Hematopoietic multipotent progenitor cell treated with erythropoietin and hydrocortisone succinate and interleukin-3 and kit ligand, for 8 days (in vitro differentiated cells): ENCODE measurements around the gene MGLL.

Experiments
- DNase-seq: peaks from one replicate; pipeline ENCODE4 v3.0.0-alpha.2; 2015

MGLL gene

DNA sequence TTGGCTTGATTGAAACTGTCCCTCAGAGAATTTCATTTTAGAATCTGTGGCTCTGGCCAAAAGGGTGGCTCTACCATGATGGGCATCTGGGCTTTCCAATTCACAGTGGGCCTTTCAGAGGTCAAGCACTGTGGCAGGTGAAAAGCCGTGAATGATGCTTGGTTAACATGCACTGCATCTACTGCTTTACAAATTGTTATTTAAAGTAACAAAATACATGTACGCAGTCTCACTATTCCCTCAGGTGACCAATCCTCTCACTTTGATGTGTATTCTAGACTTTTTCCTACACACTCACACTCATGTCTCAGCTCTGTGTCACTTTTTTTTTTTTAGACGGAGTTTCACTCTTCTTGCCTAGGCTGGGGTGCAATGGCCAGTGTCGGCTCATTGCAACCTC, 70.5 kb downstream of the MGLL start:
- no peak for DNase-seq

DNA sequence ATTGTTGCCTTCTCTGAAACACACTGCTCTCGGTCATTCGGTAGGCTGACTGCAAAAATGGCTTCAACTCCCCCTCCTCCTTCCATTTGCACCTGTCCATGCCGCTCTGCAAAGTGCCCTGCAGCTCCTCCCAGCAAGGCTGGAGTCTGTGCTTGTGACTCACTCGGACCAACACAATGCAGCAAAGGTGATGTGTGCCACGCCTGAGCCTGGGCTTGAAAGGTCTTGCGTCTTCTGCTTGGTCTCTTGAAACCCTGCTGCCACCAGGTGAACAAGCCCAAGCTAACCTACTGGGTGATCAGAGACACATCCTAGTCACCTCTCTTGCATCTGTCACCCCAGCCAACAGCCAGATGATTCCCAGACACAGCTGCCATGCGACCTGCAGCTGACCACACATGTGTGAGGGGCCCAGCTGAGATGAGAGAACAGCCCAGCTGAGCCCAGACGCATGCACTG, 71.1 kb downstream of the MGLL start:
- DNase-seq = no peak

DNA sequence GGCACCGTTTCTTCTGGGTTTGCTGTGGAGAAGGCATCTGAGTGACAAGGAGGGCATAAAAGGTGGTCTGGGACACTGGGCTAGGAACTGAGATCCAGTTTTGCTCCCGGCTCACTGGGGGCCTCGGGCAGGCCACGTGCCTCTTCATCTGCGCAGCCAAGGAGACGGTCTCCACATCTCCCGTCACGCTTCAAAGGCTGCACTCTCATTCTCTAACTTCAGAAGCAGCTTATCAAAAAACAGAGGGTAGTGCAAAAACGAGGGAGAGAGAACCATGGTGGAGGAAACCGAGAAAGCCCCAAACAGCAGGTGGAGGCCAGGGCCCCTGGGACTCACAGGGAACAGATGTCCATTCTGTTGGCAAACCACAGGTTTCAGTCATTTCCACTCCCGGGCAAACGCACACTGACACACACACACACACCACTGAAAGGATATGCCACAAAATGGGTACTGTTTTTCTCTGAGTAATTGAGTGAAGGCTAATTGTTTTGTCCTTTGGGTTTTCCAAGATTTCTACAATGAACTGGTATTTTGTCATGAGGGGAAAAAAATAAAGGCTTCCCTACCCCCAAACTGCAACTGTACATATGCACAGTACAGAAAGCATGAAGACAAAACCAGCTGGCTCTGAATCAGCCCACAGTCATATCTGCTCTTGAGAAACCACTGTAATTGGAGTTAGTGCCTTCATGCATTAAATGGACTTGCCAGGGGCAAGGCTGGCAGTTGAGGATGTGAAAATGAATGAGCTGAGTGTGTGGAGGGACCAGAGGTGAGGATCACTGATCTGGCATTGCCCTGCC, 71.9 kb downstream of the MGLL start:
- DNase-seq = no peak

DNA sequence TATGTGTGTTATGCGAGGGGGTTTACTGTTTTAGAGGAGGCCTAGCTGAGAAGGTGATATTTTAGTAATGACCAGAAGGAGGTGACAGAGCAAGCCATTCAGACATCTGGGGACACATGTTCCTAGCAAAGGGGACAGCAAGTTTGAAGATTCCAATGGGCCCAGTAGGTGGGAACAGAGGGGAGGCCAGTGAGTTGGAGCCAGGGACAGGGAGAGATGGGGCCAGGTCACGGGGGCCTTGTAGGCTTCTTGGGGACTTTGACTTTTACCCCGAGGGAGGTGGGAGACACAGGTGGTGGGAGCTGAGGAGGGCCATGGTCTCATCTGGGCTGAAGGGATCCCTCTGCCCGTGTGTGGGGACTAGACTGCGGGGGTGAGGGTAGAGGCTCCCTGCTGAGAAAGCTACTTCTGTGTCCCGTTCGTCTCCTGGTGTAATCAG, 72.5 kb downstream of the MGLL start:
- peak; percentile 65 for DNase-seq

DNA sequence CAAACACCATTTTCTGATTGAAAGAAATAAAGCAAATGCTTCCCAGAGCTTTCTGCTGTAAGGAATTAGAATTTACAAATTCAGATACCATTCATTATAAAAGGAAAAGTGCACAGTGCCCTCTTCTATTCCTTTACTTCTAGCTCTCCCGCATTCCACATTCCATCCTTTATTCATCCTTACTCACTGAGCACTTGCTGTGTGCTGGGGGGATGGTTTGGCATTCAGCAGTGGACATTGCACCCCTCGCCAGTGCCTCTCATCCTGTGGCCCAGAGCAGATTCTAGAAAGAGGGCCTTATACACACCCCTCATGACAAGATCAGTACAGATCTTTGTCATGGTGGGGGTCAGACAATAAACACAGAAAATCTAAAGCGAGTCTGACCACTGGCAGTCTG, 73.0 kb downstream of the MGLL start:
- no peak for DNase-seq

DNA sequence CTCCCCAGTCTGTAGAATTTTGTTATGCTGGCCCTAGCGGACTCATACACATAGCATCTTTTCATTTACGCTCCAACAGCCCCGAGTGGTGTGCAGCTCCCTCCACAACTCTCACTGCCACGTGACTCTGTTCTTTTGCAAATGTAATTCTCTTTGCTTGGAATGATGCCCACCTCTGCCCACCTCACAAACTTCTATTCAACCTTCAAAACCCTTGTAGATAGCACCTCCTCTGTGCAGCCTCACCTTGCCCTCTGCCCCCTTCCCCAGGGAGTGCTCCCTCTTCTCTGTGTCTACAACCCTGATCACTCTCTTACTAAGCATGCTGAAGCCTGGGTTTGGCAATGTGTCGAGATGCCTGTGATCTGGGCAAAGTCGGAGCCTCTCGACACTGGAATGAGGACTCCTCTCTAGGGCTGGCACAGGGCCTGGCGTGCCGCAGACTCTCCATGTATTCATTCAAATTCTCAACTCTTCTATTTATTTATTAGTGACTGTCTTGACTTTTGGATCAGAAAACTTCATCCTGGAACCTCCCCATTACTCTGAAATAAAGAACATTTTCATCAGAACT, 73.5 kb downstream of the MGLL start:
- no peak for DNase-seq

DNA sequence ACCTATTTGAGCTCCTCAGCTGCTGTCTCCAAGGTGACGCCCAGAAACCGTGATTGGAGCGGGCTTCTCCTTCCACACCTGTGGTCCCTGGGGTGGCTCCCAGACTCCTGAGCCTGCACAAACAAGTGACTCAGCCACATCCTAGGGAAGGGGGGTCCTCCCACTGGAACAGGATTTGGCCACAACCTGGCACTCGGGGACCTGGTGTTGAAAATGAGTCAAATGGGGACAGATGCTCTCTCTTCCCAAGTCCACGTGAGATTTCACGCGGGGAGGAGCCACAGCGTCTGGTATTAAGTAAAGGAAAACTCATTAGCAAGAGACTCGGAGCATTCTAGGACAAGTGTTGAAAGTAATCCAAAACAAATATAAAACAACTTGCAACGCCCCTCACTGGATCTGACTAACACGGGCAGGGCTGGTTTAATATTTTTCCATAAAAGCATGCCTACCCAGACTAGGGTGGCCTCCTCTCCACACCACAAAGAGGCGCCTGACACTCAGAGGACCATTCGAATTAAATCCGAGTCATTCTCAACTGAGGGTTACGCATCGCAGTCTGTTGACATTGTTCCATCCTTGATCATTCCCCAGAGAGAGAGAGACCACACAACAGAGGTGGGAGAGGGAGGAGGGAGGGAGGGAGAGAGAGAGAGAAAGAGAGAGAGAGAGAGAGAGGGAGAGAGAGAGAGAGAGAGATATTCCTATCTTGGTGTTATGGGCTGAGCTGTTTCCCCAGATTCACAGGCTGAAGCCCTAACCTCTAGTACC, 74.4 kb downstream of the MGLL start:
- DNase-seq = no peak

DNA sequence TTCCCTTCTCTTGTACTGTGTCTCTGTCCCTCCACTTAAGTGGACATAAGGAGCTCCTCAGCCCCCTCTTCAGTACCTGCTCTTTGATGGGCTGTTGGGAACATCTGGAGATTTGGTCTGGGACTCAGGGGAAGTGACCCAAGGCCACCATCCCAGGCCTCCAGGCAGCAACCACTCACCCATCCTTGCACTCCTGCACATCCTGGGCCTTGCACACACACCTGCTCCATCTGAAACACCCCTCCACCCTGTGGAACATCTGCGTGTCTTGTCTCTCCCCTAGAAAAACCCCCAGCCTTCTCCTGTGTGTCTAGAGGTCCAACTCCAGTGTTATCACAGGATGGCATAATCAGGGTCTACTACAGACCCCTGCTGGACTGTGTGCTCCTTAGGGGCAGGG, 75.2 kb downstream of the MGLL start:
- no peak for DNase-seq

DNA sequence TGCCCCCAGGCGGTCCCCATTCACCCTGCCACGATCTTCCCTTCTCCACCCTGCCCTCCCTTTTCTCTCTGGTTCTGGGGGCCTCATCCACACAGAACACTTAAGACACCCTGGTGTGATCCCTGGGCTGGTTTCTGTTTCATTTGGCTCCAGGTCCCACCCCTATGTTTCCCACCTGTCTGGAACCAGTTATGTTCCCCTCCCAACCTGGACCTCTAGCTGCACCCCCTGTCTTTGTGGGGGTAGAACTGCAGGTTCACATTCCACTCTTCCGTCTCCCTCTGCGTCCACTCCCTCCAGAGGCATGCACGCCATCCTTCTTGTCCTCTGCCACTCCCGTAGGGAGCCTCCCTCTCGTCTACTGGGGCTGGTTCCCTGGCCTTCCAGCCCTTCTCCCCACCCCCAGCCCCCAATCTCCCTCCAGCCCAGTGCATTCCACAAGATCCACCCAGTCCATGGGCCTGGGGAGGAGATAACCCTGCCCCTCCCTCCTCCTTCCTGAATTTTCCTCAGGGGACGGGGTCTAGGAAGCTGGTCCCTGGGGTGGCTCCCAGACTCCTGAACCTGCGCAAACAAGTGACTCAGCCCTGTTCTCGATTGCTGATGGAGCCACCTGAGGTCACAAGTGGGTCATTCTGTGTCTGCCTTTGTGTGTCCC, 75.8 kb downstream of the MGLL start:
- DNase-seq = no peak

DNA sequence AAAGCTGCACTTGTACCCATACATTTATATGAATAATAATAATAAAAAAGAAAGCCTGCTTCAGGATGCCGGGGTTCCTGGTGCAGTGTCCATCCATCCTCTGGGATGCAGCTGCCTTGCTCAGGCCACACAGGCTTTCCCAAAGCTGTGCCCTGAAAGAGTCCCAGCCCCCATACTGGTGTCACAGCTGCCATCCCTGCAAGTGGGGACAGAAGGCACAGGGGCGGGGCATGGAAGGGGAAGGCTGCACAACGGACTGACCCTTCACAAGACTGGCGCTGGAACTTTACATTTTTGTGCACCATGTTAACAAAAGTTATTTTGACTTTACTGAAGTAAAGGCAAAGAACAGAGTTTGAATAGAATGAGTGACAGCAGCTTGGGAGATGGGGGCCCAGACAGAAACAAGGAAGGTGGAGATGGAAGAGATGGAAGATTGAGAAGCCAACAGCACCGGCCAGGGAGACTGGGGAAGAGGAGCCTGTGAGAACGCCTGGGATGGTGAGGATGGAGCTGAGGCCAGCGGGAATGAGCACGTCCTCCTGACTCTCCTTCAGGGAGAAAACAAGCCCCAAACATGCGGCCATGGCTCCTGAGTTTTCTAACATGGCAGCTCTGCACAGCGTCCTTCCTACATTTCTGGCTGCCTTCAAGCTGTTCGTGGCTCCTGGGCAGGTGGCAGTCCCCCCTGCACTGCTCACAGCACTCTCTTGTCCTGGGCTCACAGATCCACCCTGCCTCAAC, 76.5 kb downstream of the MGLL start:
- DNase-seq = no peak

DNA sequence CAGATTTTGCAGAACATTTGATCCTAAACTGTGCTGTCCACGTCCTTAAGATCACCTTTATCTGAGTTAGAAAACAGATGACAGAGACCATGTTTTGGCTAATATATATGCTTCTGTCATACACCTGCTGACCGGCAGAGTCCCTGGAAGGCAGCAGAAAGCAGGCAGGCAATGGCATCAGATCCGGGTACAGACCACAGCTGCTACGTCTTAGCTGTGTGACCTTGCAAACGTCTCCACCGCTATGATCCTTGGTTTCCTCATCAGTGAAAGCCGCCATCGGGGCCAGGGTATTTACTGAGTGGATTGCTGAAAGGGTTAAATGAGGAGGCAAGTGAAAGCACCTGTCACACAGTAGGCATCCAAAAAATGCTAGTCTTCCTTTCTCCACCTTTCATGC, 77.4 kb downstream of the MGLL start:
- no peak for DNase-seq

DNA sequence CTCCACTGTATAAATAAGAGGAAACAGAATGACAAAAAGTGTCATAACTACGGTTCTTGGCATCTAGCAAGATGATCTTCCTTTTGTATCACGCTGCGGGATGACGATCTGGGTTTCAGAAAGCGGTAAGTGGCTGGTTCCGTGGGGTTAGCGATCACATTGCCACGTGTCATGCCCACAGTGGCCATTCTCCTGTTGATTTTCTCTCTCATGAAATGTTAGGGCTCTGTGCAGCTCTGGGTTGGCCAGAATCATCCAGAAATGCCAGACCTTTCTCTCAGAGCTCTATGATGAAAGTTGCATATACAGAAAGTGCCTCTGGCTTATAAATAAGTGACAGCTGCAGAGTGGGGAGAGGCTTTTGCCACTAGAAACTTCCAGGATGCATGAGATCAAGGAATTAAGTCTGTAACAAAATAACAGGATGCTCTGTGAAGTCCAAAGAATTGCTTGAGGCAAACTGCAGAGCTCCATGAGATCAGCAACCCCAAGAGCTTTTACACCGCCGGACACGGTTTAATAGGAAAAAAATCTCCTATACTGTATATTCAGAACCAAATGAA, 78.0 kb downstream of the MGLL start:
- DNase-seq = no peak

DNA sequence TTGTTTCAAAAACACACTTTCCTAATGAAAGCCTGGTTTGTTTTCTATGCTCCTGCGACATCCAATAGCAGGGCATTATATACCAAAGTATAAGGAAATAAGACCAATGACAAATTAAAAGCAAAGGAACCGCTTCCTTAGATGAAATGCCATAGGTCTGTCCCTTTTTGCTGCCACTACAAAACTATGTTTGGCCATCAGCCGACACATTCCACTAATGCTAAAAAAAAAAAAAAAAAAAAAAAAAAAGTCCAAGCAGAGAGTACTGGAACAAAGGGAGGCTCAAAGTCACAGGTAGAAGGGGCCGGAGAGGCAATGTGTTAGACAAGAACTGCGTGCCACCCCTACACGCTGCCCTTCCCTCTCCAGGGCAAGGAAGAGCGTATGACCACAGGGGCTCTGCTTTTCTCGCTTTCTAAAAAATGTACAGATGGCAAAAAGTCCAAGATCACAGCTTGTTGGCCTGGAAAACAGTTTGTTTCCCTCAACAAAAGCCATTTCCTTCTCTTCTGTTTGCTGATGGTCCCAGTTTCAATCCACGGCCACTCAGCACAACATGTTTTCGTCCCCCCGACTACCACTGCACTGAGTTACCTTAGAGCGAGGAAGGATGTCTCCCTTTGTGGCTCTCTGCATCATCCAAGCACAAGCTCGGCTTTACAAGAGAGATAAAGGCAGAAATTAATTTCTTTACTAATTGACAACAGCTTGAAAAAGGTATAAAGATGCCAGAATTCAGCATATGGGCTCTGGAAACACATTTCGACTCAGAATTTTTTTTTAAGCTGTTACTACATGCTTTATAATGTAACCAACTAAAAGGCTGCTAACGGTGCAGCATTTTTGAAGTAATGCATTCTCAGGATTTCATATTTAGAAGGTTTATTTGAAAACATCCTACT, 78.7 kb downstream of the MGLL start:
- no peak for DNase-seq

DNA sequence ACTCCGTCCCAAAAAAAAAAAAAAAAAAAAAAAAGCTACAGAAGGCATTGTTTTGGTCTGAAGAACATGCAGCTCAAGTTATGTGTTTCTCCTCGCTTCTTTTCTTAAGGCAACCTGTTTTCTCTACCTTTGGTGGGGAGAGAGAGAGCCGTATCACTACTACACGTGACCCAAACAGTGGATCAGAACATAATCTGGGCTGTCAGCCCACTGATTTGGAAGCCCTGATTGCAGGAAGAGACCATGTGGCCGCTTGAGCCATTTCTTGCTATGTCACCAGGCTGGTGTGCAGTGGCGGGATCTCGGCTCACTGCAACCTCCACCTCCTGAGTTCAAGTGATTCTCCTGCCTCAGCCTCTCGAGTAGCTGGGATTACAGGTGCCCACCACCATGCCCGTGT, 79.7 kb downstream of the MGLL start:
- DNase-seq = no peak

DNA sequence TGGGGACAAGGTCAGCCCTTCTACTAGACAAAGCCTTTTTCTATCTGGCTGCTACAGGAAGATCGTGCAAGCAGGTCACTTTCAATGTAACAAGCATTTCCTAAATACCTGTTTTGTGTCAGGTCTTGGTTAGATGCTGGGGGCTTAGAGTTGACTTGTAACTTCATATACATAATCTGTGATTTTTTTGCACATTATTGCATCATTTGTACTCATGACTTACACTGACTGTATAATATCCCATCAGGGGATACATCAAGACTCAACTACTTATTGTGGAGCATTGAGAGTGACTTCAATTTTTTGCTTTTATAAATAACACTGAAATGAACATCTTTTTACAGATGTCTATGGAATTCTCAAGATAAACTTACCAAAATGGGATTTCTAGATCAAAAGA, 80.6 kb downstream of the MGLL start:
- DNase-seq = no peak

DNA sequence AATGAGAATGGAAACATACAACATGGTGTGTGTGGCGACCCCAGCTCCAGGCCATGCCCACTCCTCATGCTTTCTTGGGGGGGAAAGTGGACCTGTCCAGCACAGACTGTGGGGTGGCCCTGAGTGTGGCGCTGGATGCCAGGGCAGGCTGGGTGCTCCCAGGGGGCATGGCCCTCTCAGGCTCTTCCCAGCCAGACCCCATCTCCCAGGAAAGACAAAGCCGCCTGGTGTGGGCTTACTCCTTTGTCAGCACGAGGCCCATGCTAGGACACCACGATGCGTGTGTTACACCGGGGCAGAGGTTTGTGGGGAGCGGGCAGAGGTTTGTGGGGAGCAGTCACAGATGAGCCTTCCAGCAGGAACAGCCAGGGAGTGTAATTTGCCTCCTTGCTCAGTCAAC, 81.1 kb downstream of the MGLL start:
- DNase-seq = no peak

DNA sequence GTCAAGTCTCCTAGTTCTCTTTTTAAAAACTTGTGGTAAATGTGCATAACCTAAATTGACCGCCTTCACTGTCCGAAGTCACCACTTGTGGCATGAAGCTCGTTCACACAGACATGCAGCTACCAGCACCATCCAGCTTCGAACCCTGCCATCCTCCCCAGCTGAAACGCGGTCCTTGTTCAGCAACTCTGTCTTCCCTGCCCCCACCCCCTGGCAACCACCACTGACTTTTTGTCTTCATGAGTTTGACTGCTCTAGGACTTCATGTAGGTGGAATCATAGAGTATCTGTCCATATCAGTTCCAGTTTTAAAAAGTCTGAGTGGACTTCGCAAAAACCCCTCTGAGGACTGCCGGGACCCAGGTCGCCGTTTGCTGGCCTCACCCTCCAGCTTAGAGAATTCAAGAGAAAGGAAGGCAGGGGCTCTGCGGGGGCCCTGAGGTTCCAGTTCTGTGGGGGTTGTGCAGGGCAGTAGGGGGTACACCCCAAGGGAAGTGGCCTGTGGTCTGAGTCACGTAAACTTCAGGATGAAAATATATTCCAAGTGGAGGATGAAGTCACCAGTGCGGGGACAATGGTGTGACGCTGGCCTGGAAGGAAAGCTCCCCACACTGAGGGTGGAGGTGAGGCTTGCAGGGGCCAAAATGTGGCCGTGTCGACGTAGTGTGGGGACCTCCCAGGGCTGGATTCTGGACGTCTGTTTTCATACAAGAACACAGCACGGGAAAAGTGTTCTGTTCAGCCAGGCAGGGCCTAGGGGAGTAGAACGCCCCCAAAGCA, 82.0 kb downstream of the MGLL start:
- no peak for DNase-seq

DNA sequence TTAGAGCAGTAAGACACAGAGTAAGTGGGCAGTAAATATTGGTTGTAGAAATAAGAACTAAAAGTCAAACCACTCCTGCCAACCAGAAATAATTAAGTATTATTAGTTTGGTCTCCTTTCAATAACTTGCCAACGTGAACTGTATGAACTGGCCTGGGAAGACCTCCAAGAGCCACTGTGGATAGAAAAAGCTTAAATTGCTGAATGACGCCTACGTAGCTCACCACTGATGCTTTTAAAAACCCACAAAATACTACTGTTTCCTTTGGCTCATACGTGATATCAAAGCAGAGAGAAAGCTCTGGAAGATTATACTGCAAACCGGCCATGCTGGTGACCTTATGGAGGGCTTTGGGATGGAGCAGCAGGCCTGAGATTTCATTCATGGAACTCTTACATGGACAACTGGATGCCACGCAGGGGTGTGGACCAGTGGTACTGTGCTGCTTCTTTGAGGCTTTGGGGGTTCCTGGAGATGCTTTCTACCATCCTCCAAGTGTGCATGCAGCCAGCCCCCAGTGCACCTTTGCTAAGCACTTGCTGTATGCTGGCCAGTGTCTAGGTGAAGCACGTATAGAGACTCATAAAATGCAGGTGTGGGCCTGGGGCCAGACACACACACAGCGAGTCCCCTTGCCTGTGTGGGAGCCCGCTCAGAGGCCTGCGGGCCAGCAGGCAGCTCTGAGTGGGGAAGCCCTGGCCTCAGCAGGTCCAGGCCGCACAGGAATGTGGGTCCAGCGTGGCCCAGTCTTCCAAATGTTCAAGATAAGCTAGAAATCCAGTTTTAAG, 82.8 kb downstream of the MGLL start:
- no peak for DNase-seq

DNA sequence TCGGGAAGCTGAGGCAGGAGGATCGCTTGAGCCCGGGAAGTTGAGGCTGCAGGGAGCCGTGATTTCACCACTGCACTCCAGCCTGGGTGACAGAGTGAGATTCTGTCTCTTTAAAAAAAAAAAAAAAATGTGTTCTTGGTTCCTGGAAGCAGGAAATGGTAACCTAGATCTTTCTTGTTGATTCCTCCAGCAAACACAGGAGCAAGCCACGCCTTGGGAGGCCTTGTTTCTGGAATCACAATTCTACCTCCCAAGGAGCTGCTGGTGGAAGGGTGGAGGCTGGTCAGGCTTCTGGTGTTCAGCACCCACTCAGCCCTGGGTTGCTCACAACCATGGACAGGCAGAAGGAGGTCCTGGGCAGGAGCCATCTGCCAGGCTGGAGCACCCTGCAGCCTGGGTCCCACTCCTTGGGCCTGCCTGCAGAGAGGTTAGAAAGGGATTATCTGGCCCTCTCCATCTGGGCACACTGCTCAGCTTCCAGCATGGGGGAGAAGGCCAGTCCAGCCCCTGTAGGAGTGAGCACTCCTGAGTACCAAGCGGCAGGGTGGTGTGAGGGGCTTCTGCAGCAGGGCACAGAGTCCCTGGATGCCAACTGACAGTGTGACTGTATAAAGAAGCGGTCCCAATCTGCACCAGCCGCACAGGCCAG, 84.0 kb downstream of the MGLL start:
- peak; percentile 31 for DNase-seq
